WTC11 (cell line): ENCODE data around the gene CYP2A7.
"Not testable (repeated sequence)": the region's sequence is repeated elsewhere in the genome, so short reads cannot be mapped to it uniquely, and the experiment has no call there.

Source experiments
- CBFB ChIP-seq: sonication (generic); formaldehyde crosslinking; IDR thresholded peaks from 2 replicates; pipeline ENCODE4 v1.8.1; 2022; ENCODE audit warnings: mild to moderate bottlenecking, low read depth, missing genetic modification reagents
- ETV6 ChIP-seq: sonication (generic); formaldehyde crosslinking; IDR thresholded peaks from 2 replicates; pipeline ENCODE4 v1.8.1; 2022; ENCODE audit warnings: mild to moderate bottlenecking, missing genetic modification reagents
- FOXJ3 ChIP-seq: sonication (generic); formaldehyde crosslinking; IDR thresholded peaks from 2 replicates; pipeline ENCODE4 v1.9.0; 2021; ENCODE audit warnings: missing genetic modification reagents, mild to moderate bottlenecking, borderline replicate concordance
- TEAD4 ChIP-seq: sonication (generic); formaldehyde crosslinking; IDR thresholded peaks from 2 replicates; pipeline ENCODE4 v1.8.0; 2022; ENCODE audit warnings: mild to moderate bottlenecking, missing genetic modification reagents
- ZNF671 ChIP-seq: fragments of 250-450 bp; sonication (Bioruptor Pico); IDR thresholded peaks from 2 replicates; pipeline ENCODE4 v1.8.0; 2021; ENCODE audit warnings: mild to moderate bottlenecking
- TF ChIP-seq, protein P1 (sequence below): fragments of 200-600 bp; IDR thresholded peaks from 2 replicates; pipeline ENCODE4 v1.8.0; 2022; ENCODE audit warnings: antibody characterized with exemption

DNA sequence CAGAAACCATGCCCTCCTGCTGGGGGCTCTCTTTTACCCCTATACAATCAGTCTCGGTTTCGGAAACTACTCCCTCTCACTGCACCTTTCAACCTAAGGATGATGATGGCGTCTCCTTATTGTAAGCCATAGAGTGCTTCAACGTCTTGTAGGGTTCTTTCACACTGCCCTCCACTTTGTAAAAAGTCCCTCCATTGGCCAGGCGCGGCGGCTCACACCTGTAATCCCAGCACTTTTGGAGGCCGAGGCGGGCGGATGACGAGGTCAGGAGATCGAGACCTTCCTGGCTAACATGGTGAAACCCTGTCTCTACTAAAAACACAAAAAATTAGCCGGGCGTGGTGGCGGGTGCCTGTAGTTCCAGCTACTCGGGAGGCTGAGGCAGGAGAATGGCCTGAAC is 51.3 kb downstream of the CYP2A7 start:
- TF ChIP-seq TEAD4 (CRISPR knock-in tag); FOXJ3 (CRISPR knock-in tag); ETV6 (CRISPR knock-in tag); CBFB; ZNF671 (CRISPR knock-in tag): not testable (repeated sequence)
- TF ChIP-seq, protein P1, sequence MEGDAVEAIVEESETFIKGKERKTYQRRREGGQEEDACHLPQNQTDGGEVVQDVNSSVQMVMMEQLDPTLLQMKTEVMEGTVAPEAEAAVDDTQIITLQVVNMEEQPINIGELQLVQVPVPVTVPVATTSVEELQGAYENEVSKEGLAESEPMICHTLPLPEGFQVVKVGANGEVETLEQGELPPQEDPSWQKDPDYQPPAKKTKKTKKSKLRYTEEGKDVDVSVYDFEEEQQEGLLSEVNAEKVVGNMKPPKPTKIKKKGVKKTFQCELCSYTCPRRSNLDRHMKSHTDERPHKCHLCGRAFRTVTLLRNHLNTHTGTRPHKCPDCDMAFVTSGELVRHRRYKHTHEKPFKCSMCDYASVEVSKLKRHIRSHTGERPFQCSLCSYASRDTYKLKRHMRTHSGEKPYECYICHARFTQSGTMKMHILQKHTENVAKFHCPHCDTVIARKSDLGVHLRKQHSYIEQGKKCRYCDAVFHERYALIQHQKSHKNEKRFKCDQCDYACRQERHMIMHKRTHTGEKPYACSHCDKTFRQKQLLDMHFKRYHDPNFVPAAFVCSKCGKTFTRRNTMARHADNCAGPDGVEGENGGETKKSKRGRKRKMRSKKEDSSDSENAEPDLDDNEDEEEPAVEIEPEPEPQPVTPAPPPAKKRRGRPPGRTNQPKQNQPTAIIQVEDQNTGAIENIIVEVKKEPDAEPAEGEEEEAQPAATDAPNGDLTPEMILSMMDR = not testable (repeated sequence)
